Measurements from ENCODE around the gene LRCH1. TPM values are rescaled to one million over a fixed set of nuclear protein-coding genes. Genes with fewer than 3 reads are reported as not detected.
A peak's percentile ranks its signal among the peaks of the same experiment; 100 is the strongest.

LRCH1 gene
- total and polyA plus RNA-seq, 2 donors from 2014 or later, result 10.2 to 39.0 TPM

DNA sequence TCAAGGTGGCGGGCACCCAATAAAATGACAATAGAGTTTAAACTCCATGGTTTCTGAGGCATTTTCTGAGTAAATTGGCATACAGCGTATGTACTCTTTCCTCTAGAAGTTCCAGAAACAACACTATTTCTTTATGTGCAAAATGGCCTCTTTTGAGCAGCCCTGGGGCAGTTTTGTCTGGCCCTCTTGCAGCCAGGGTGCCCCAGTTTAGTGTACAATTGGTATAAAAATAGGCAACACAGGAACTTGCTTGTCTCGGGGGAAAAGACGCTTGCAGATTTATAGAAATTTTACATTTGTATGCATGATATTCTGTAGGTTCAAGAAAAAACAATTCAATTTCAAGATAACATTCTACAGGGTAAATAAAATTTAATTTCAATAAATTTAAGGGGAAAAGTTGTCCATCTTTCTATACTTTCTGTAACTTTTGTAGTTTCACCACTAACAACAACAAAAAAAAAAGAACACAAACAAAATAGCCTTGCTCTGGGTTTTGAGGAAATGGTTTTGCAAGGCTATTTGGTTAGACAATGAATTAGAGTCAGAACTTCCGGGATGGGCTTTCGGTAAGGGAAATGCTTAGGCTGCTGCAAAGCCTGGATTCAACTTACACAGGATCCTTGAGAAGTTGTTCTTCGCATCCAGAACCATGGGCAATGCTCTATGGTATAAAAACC, 45.3 kb downstream of the LRCH1 start:
- FAIRE-seq, result no peak
- H3K9me3 ChIP-seq (ENCODE audit: control insufficient read depth in 2 of 3, insufficient read depth in 1 of 3, low read length in 3 of 3), result no peaks in the 10 kb centered on the region
- H3K36me3 ChIP-seq (ENCODE audit: control insufficient read depth in 2 of 3, insufficient read depth in 3 of 3, low read length in 3 of 3), result no peaks in the 10 kb centered on the region
- H3K4me3 ChIP-seq (ENCODE audit: low read length in 3 of 3), result no peak overlapping the region
- intact Hi-C loops (cut with DNase I), result no loop called here
- no peak overlapping the region for H3K27ac ChIP-seq (ENCODE audit: low read depth in 2 of 2, low read length in 2 of 2)
- TF ChIP-seq, protein P1, sequence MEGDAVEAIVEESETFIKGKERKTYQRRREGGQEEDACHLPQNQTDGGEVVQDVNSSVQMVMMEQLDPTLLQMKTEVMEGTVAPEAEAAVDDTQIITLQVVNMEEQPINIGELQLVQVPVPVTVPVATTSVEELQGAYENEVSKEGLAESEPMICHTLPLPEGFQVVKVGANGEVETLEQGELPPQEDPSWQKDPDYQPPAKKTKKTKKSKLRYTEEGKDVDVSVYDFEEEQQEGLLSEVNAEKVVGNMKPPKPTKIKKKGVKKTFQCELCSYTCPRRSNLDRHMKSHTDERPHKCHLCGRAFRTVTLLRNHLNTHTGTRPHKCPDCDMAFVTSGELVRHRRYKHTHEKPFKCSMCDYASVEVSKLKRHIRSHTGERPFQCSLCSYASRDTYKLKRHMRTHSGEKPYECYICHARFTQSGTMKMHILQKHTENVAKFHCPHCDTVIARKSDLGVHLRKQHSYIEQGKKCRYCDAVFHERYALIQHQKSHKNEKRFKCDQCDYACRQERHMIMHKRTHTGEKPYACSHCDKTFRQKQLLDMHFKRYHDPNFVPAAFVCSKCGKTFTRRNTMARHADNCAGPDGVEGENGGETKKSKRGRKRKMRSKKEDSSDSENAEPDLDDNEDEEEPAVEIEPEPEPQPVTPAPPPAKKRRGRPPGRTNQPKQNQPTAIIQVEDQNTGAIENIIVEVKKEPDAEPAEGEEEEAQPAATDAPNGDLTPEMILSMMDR (IDR thresholded peaks at IDR 0.05; ENCODE audit: borderline replicate concordance, extremely low read depth, insufficient read depth), result no peak
- no peak for DNase-seq
- peaks cover 6 to 75% (median 19%) of the 10 kb centered on the region in 3 donors for H3K4me1 ChIP-seq (ENCODE audit: control insufficient read depth in 2 of 3, insufficient read depth in 2 of 3, low read depth in 1 of 3, low read length in 3 of 3)
- H3K9ac ChIP-seq (ENCODE audit: low read length in 3 of 3), result no peak overlapping the region
- no peaks in the 10 kb centered on the region for H3K27me3 ChIP-seq (ENCODE audit: control insufficient read depth, insufficient read depth, low read length)

DNA sequence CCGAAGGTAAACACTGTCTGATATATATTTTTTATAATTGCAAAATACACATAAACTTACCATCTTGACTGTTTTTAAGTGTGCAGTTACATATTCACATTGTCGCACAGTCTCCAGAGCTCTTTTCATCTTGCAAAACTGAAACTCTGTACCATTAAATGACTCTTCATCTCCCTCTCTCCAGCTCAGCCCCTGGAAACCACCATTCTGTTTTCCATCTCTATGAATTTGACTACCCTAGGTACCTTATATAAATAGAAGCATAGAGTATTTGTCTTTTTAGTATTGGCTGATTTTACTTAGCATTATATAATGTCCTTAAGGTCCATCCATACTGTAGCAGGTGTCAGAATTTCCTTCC, 45.8 kb downstream of the LRCH1 start:
- FAIRE-seq, result no peak
- DNase-seq, result no peak
- Histone ChIP-seq H3K9me3 (ENCODE audit: control insufficient read depth in 2 of 3, insufficient read depth in 1 of 3, low read length in 3 of 3) (no peaks in the 10 kb centered on the region), H3K9ac (ENCODE audit: low read length in 3 of 3) (no peak overlapping the region), H3K36me3 (ENCODE audit: control insufficient read depth in 2 of 3, insufficient read depth in 3 of 3, low read length in 3 of 3) (no peaks in the 10 kb centered on the region), H3K4me1 (ENCODE audit: control insufficient read depth in 2 of 3, insufficient read depth in 2 of 3, low read depth in 1 of 3, low read length in 3 of 3) (peaks cover 6 to 72% (median 16%) of the 10 kb centered on the region in 3 donors), H3K27me3 (ENCODE audit: control insufficient read depth, insufficient read depth, low read length) (no peaks in the 10 kb centered on the region), H3K4me3 (ENCODE audit: low read length in 3 of 3) (peak overlapping the region in 1 of 3 donors; percentile 11), H3K27ac (ENCODE audit: low read depth in 2 of 2, low read length in 2 of 2) (no peak overlapping the region)
- intact Hi-C loops (cut with DNase I), result no loop called here
- TF ChIP-seq, protein P1 (IDR thresholded peaks at IDR 0.05; ENCODE audit: borderline replicate concordance, extremely low read depth, insufficient read depth), result no peak

DNA sequence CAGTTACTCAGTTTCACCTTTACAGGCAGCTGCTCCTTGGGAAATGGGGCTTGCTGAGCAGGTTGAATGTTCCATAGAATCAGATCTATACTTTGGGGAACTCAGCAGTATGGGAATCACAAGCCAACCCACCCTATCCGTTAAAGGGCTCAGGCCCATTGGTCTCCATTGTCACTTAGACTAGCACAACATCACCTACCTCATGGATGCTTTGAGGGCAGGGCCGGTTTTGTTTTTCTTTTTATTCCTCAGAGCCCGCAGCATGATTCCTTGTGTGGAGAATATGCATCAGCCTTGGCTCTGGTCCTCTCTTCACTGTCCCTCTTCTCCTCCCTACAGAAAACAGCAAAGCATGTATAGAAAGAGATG, 48.0 kb downstream of the LRCH1 start:
- no peak overlapping the region for H3K4me3 ChIP-seq (ENCODE audit: low read length in 3 of 3)
- TF ChIP-seq, protein P1 (IDR thresholded peaks at IDR 0.05; ENCODE audit: borderline replicate concordance, extremely low read depth, insufficient read depth), result no peak
- H3K9ac ChIP-seq (ENCODE audit: low read length in 3 of 3), result no peak overlapping the region
- H3K4me1 ChIP-seq (ENCODE audit: control insufficient read depth in 2 of 3, insufficient read depth in 2 of 3, low read depth in 1 of 3, low read length in 3 of 3), result peaks cover 3 to 73% (median 20%) of the 10 kb centered on the region in 3 donors
- H3K27ac ChIP-seq (ENCODE audit: low read depth in 2 of 2, low read length in 2 of 2), result peak overlapping the region; percentile 8 to 51
- no peaks in the 10 kb centered on the region for H3K27me3 ChIP-seq (ENCODE audit: control insufficient read depth, insufficient read depth, low read length)
- DNase-seq (no peak), FAIRE-seq (no peak)
- intact Hi-C loops (cut with DNase I), result no loop called here
- no peaks in the 10 kb centered on the region for H3K36me3 ChIP-seq (ENCODE audit: control insufficient read depth in 2 of 3, insufficient read depth in 3 of 3, low read length in 3 of 3)
- H3K9me3 ChIP-seq (ENCODE audit: control insufficient read depth in 2 of 3, insufficient read depth in 1 of 3, low read length in 3 of 3), result no peaks in the 10 kb centered on the region

DNA sequence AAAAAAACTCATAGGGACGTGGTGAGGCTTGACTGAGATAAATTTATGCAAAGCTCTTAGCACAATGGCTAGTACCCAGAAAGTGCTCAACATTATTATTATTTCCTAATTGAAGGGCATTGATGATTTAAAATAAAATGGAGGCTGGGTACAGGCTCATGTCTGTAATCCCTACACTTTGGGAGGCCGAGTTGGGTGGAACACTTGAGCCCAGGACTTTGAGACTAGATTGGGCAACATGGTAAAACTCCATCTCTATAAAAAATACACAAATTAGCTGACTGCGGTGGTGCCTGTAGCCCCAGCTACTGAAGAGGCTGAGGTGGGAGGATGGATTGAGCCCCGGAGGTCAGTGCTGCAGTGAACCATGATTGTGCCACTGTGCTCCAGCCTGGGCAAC, 49.6 kb downstream of the LRCH1 start:
- DNase-seq (no peak), FAIRE-seq (no peak)
- Histone ChIP-seq H3K9ac (ENCODE audit: low read length in 3 of 3) (no peak overlapping the region), H3K4me3 (ENCODE audit: low read length in 3 of 3) (no peak overlapping the region), H3K36me3 (ENCODE audit: control insufficient read depth in 2 of 3, insufficient read depth in 3 of 3, low read length in 3 of 3) (no peaks in the 10 kb centered on the region), H3K4me1 (ENCODE audit: control insufficient read depth in 2 of 3, insufficient read depth in 2 of 3, low read depth in 1 of 3, low read length in 3 of 3) (peaks cover 3 to 70% (median 33%) of the 10 kb centered on the region in 3 donors), H3K9me3 (ENCODE audit: control insufficient read depth in 2 of 3, insufficient read depth in 1 of 3, low read length in 3 of 3) (no peaks in the 10 kb centered on the region), H3K27ac (ENCODE audit: low read depth in 2 of 2, low read length in 2 of 2) (peak overlapping the region in 1 of 2 donors; percentile 11), H3K27me3 (ENCODE audit: control insufficient read depth, insufficient read depth, low read length) (no peaks in the 10 kb centered on the region)
- intact Hi-C loops (cut with DNase I), result no loop called here
- TF ChIP-seq, protein P1 (IDR thresholded peaks at IDR 0.05; ENCODE audit: borderline replicate concordance, extremely low read depth, insufficient read depth), result no peak

All from kidney (tissue), 14 donors.